ENCODE measurements around the gene DMAC1. TPM values are rescaled to one million over a fixed set of nuclear protein-coding genes. Genes with fewer than 3 reads are reported as not detected.

DMAC1 gene
- total RNA-seq, 1 donor from 2014 or later = 31.5 TPM

GRCh38 chr9:7834531-7834930 lies 35.0 kb upstream of the DMAC1 start:
- Histone ChIP-seq H3K4me1 (no peaks in the 10 kb centered on the region), H3K27ac (no peak overlapping the region), H3K9me3 (no peaks in the 10 kb centered on the region), H3K4me3 (no peak overlapping the region), H3K36me3 (no peaks in the 10 kb centered on the region), H3K27me3 (no peaks in the 10 kb centered on the region)
- intact Hi-C loops (cut with DNase I) = no loop called here
- DNase-seq (ENCODE audit: low spot score in 2 of 2) = no peak
- no peak for TF ChIP-seq CTCF (IDR thresholded peaks at IDR 0.05)

- TF ChIP-seq CTCF (IDR thresholded peaks at IDR 0.05) = no peak
- intact Hi-C loops (cut with DNase I) = no loop called here
- Histone ChIP-seq H3K4me3 (no peak overlapping the region), H3K27ac (no peak overlapping the region), H3K27me3 (no peaks in the 10 kb centered on the region), H3K9me3 (no peaks in the 10 kb centered on the region), H3K36me3 (no peaks in the 10 kb centered on the region), H3K4me1 (no peaks in the 10 kb centered on the region)
- DNase-seq (ENCODE audit: low spot score in 2 of 2) = no peak
Measured at GRCh38 chr9:7828334-7828733, 28.8 kb upstream of the DMAC1 start.

- H3K4me1 ChIP-seq = no peaks in the 10 kb centered on the region
- intact Hi-C loops (cut with DNase I) = no loop called here
Measured at GRCh38 chr9:7827792-7828191, 28.2 kb upstream of the DMAC1 start.

GRCh38 chr9:7827056-7827455 lies 27.5 kb upstream of the DMAC1 start:
- H3K27me3 ChIP-seq = no peaks in the 10 kb centered on the region
- no peak overlapping the region for H3K27ac ChIP-seq
- no peak overlapping the region for H3K4me3 ChIP-seq
- no peaks in the 10 kb centered on the region for H3K4me1 ChIP-seq
- no peak for TF ChIP-seq CTCF (IDR thresholded peaks at IDR 0.05)
- H3K36me3 ChIP-seq = no peaks in the 10 kb centered on the region
- intact Hi-C loops (cut with DNase I) = no loop called here
- no peaks in the 10 kb centered on the region for H3K9me3 ChIP-seq
- no peak for DNase-seq (ENCODE audit: low spot score in 2 of 2)

More at GRCh38 chr9:7827792-7828191, 28.2 kb upstream of the DMAC1 start:
- no peak for TF ChIP-seq CTCF (IDR thresholded peaks at IDR 0.05)
- Histone ChIP-seq H3K36me3 (no peaks in the 10 kb centered on the region), H3K27me3 (no peaks in the 10 kb centered on the region), H3K27ac (no peak overlapping the region), H3K4me3 (no peak overlapping the region), H3K9me3 (no peaks in the 10 kb centered on the region)
- DNase-seq (ENCODE audit: low spot score in 2 of 2) = no peak

- Histone ChIP-seq H3K36me3 (no peaks in the 10 kb centered on the region), H3K27me3 (no peaks in the 10 kb centered on the region), H3K4me1 (no peaks in the 10 kb centered on the region), H3K27ac (no peak overlapping the region), H3K4me3 (no peak overlapping the region), H3K9me3 (no peaks in the 10 kb centered on the region)
- no peak for DNase-seq (ENCODE audit: low spot score in 2 of 2)
- intact Hi-C loops (cut with DNase I) = no loop called here
- no peak for TF ChIP-seq CTCF (IDR thresholded peaks at IDR 0.05)
Measured at GRCh38 chr9:7823651-7824050, 24.1 kb upstream of the DMAC1 start.

- no peaks in the 10 kb centered on the region for H3K9me3 ChIP-seq
- intact Hi-C loops (cut with DNase I) = no loop called here
- H3K27ac ChIP-seq = no peak overlapping the region
- no peaks in the 10 kb centered on the region for H3K27me3 ChIP-seq
- no peaks in the 10 kb centered on the region for H3K36me3 ChIP-seq
- TF ChIP-seq CTCF (IDR thresholded peaks at IDR 0.05) = no peak
- no peak for DNase-seq (ENCODE audit: low spot score in 2 of 2)
- no peak overlapping the region for H3K4me3 ChIP-seq
- H3K4me1 ChIP-seq = no peaks in the 10 kb centered on the region
Measured at GRCh38 chr9:7819984-7820383, 20.4 kb upstream of the DMAC1 start.

All from ascending aorta (tissue), 2 donors.